GM18951 (cell line): Measurements from ENCODE around the gene ELMOD3.

ENCODE experiments used
- POLR2A ChIP-seq: IDR thresholded peaks from 4 replicates; pipeline ENCODE4 v1.6.1; 2011; ENCODE audit warnings: mild to moderate bottlenecking; ENCODE audit not compliant: insufficient read length, insufficient read depth; ENCODE audit errors: extremely low read depth
- in situ Hi-C: fragments of 300-500 bp; cut with MboI; formaldehyde crosslinking; loops from one replicate; pipeline ENCODE4 v1.12.0; 2022; ENCODE audit warnings: low sequenced_read_pairs, mixed read lengths, inconsistent platforms; ENCODE audit not compliant: unreplicated experiment

Gene ELMOD3

GRCh38 chr2:85425588-85425987 is 71.0 kb downstream of the ELMOD3 start:
- in situ Hi-C loops: no loop called here
- TF ChIP-seq POLR2A: no peak

GRCh38 chr2:85427300-85427835 is 72.8 kb downstream of the ELMOD3 start:
- in situ Hi-C loops: no loop called here
- TF ChIP-seq POLR2A: no peak

- in situ Hi-C loops: no loop called here
- no peak for TF ChIP-seq POLR2A
Observed at GRCh38 chr2:85428343-85428881, 73.8 kb downstream of the ELMOD3 start.

GRCh38 chr2:85429213-85429923 is 74.8 kb downstream of the ELMOD3 start:
- TF ChIP-seq POLR2A: no peak
- in situ Hi-C loops: no loop called here

GRCh38 chr2:85429924-85430289 is 75.3 kb downstream of the ELMOD3 start:
- in situ Hi-C loops: no loop called here
- TF ChIP-seq POLR2A: no peak

GRCh38 chr2:85430752-85431569 is 76.4 kb downstream of the ELMOD3 start:
- in situ Hi-C loops: no loop called here
- no peak for TF ChIP-seq POLR2A

- TF ChIP-seq POLR2A: no peak
- in situ Hi-C loops: no loop called here
Observed at GRCh38 chr2:85431570-85432205, 77.1 kb downstream of the ELMOD3 start.

- in situ Hi-C loops: no loop called here
- no peak for TF ChIP-seq POLR2A
Observed at GRCh38 chr2:85433511-85434089, 79.0 kb downstream of the ELMOD3 start.

- no peak for TF ChIP-seq POLR2A
- in situ Hi-C loops: no loop called here
Observed at GRCh38 chr2:85434696-85435095, 80.1 kb downstream of the ELMOD3 start.

- in situ Hi-C loops: no loop called here
- TF ChIP-seq POLR2A: no peak
Observed at GRCh38 chr2:85435220-85435958, 80.8 kb downstream of the ELMOD3 start.

- no peak for TF ChIP-seq POLR2A
- in situ Hi-C loops: no loop called here
Observed at GRCh38 chr2:85435981-85436835, 81.6 kb downstream of the ELMOD3 start.
